GM21367 (cell line): ENCODE measurements around the gene TCF4.

Experiments
- ATAC-seq: cut with Tn5 transposase; IDR thresholded peaks from one replicate; pipeline ENCODE4 v1.9.1; 2021; ENCODE audit not compliant: unreplicated experiment

Gene TCF4

DNA sequence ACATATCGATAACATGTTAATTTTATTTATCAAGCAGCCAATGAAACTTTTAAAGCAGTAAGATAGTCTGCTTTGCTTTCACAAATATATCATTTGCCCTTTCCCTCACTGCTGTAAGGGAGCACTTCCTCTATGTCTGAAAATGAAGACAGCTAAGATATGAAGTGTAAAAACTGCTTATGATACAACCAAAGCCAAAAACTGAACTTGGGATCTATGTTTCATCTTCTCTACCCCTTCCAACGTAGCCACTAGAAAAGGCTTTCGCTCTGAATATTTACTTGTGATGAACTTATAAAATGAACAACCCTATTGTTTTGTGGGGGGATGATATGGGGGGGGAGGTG lies 140.3 kb downstream of the TCF4 start:
- ATAC-seq: no peak

DNA sequence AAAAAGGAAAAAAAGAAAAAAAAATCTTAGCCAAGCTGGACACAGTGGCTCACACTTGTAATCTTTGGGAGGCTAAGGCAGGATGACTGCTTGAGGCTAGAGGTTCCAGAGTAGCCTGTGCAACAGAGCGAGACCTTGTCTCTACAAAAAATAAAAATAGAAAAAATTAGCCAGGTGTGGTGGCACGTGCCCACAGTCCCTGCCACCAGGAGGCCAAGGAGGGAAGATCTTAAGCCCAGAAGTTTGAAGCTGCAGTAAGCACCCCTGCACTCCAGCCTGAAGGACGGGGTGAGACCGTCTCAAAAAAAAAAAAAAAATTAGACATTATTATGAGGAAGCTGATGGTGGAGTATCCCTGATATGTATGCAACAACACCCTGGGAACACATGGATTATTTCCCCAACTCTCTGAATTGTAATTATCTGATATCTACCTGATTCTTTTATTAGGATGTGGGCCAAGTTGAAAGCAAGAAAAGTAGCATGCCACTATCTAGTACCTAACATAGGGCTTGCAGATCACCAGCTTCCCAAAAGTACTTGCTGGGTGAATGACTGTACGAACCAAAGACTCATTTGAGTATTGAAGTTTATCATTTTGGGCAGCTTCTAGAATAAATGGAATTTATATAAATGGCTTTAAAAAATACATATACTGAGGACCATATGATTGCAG lies 140.9 kb downstream of the TCF4 start:
- no peak for ATAC-seq

DNA sequence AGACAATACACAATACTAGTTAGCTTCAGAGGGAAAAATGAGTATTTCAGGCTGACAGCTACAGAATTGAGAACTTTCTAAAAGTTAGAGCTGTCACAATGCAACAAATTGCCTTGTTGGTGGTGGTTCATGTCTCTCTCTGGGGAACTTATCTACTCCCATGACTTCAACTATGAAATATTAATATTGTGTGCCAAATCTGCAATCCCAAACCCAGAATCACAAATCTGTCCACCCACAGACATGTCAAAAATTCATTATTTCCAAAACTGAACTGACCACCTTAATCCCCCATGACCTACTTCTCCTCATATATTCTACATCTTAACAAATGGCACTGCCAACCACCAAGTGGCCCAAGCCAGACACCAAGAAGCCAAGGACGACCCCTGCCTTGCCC lies 143.5 kb downstream of the TCF4 start:
- ATAC-seq: no peak

DNA sequence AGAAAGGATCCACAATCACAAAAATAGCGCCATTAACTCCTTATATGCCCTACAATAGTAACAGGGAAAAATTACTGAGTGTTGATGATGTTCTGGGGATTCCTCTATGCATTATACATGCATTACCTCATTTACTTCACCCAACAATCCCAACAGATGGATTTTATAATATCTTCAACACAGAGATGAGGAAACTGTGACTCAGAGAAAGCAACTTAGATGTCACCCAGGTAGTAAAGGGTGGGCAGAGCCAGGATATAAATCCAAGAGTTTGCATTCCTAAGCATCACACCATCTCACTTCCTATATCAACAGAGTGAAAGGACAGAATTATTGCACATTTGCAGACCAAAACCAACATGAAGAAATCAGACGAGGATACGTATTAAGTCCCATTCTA lies 144.2 kb downstream of the TCF4 start:
- no peak for ATAC-seq

DNA sequence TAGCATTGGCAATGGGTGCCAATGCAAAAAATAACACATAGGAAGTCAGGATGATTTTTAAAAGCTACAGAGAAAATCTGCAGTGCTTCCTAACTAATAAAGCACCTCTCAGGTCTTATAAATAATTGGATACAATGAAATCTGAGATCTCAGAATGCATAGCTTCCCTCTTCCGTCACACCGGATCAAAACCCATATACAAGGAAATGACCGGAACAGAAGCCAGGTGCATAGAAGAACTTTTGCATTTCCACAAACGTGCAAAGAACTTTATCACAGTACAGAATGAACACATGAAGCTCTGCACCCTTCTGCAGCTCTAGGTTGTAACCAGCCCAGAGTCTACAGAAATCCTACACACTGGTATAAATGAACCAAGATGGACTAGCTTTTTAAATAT lies 145.4 kb downstream of the TCF4 start:
- ATAC-seq: no peak

DNA sequence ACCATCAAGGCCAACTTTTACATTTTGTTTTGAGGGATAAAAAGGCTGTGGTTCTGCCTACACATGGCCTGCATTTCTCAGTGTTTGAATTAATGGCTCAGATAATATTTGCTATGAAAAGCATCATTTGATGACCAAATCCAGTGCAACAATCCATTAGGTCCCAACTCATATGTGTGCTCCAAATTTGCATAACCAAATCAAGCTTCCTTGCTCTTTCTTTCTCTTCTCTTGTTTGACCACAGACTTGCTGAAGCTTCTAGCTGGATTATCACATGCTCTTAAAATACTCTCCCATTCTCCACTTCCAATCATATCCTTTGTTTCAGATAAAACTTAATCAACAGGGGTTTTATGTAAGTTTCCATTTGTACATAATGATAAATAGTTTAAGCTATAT lies 147.0 kb downstream of the TCF4 start:
- no peak for ATAC-seq

DNA sequence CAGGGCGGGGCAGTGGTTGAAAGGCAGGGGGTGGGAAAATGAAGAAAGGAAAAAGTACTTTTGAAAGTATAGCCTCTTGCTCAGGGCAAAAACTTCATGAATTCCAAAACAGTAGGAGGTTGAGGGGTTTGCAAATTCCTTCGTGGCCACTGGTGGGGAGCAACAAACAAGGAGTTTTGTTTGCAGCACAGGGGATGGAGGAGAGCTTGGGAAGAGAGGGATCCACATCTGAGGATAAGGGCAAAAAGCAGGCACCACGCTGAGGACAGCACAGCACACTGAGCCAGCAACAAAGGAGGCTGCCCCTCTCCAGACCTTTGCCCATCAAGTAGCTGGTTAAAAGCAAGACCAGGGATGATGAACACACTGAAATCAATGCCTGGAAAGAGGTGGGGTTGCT lies 148.9 kb downstream of the TCF4 start:
- no peak for ATAC-seq

DNA sequence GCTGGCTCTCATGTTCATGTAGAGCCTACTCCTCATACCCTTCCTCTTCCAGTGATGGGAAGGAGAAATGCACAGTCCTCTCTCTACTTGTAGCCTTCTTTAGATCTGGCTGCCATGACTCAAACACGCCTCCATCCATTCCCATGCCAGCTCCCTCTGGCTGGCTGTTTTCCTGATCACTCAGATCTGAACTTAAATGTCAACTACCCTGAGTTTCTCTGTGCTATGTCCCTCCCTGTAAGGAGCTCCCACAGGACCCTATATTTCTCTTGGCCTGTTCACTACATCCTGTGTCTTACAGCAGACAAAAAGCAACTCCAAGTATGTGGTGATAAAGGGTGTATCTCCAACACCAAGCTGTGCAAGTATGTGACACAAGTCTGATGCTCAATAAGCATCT lies 152.4 kb downstream of the TCF4 start:
- ATAC-seq: no peak

DNA sequence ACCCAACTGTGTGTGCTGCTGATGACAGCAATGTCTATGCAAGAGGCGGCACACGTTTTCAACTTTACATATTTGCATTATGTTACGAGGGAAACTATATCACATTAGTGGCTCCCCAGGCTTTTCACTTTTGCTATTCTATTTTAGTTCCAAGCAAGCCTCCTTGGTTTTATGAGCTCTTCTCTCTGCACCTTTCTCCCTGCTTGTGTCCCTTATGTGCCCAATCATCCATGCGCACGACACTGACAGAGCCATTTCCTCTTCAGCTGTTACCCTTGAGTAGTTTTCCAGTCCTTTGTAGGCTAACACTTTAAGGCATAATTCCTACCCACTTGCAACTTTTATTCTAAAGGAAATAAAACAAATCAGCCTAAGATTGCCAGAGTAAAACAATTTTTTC lies 154.3 kb downstream of the TCF4 start:
- ATAC-seq: no peak

DNA sequence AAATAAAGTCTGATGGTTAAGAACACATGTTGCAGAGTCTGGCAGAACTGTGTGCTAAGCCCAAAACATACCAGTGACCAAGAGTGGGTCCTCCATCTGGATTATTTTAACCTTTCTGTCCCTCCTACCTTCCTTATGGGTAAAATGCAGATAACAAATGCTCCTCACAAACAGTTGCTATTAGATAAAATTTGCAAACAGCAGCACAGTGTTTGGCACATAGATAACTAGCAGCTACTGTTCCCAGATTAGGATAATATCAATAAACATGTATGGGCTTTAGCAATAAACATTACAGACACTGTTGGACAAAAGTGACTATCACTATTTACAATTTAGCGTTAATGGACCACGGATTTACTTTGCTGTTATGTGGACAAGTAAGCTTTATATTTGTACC lies 154.9 kb downstream of the TCF4 start:
- no peak for ATAC-seq

DNA sequence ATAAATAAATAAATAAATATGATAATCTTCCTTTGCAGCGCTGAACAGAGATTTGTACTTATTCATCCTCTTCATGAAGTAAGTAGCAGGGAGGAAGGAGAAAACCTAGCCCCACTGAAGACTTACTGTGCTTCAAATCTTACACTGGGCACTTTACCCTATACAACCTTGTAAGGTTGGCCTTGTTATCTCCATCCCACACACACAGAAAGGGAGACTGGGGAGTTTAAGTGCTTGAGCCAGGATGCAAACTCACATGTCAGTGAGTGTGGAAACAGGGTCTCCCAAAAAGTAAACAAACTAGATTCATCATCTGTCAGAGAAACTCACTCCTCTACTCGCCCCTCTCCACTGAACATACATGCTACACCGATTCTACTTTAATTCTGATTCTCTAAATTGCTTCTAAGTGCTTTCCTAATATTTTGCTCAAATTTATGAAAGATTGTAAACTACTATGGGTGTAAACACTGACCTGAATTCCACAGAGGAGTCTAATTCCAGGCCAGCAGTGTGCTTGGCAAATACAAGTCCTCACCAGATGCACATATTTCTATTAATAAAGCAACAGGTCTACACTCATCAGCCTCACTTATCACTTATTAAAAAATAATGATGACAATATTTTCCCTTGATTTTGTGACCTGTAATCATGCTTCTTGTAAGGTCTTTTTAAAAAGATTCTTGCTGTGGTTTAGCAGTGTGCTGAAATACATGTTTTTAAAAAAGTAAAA lies 155.5 kb downstream of the TCF4 start:
- no peak for ATAC-seq

DNA sequence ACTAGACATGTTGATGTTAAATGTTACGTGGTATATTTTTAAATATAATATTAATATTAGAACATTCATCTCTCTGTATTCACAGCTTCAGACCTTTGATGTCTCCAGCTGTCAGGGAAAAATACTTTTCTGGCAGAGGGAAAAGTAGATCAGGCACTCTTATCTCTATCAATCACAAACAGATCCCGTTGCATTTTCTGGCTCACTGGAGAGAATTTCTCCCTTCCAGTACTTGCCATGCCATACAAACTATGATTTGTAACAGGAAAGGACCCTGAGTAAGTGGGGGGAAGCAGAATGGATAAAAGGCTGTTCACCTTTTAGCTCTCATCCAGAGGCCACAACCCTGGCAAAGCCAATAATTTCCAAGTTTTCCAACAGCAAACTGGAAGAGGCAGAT lies 158.0 kb downstream of the TCF4 start:
- no peak for ATAC-seq

DNA sequence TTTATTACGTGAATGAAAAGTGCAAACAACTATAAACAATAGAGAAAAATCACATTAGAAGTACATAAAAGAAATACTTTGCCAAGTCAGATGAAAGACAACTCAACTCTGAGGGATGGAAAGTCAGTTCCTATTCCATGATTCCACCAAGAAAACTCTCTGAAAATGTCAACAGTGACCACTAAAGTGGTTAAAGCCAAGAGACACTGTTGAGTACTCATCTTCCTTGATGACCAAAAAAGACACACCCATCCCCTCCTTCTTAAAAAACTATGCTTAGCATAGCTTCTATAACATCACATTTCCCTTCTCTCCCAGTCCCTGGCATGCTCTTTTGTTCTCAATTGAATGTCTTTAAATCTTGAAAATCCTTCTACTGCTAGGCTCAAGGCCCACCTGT lies 160.0 kb downstream of the TCF4 start:
- ATAC-seq: no peak

DNA sequence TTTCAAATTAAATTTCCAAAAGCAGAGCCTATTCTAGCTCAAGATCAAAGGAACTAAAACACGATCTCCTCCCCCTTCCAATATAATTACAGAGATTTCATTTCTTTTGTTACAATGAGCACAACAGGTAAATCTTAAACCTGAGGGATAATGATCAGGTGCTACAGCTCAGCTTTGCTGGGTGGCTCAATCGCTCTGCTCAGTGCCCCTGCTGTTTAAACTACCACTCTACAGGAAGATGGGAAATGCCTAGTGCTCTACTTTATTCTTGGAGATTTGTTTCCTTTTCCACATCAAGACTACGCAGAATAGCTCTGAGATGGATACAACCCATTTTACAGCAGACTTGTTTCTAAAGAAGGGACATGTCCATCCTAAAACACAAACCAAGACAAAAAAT lies 162.3 kb downstream of the TCF4 start:
- no peak for ATAC-seq

DNA sequence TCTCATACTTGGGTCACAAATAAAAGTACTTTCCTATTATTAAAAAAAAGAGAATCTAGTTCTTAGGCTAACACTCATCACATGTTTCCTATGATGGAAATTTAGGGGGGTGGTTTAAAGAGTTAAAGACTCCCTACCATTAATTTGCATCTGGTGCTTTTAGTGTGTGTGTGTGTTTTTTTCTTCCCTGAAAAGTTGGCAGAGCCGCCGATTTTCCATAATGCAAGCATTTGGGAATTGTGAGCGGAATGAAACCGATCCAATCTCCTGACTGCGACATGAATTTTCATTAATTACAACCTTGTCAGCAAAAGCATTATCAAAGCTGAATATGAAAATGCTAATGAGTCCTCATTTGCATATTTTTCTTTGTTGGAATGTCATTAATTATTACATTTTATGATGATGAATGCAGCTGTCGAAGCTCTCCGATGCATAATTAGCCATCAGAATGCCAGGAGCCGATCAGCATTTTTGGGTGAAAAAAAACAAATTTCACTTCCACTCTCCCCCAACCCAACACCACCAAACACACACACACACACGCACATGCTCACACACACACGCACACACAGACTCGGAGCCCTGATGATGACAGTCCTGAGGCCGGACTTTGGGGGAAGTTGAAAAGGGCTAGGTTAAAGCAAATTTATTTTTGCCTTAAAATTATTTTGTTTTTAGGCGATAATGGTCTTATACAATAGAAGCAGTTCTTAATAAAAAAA lies 165.4 kb downstream of the TCF4 start:
- no peak for ATAC-seq

DNA sequence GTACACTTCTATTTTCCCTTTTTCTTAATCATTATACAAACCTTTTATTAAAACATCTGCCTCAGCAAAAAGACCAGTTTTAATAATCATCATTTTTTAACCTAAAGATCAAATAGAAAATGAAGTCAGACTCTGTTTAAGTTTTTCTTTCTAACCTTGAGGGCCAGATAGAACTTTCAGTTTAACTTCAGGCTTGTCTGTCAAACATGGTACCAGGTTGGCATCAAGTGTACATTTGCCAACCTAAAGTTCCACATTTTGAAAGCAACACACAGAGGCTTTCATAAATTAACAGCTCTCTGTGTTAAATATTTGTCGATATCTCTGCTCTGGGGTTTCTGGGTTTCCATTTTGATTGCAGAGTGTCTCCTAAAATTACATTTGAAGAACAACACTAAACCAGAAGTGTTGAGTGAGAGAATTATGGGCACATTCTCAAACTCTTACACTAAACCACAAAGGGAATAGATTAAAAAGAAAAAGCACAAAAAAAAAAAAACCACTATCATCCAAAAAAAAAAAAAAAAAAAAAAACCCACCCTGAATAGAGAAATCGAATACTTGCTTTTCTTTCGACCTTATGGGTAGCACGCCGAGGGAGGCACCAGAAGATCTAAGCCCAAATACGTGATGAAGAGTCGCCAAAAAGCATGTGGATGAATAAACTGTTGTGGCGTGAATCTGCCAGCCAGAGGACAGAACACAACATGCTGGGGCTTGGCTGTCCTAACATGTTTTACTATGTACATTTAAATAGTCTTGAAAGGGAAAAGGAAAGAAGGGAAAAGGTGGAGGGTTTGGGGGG lies 166.2 kb downstream of the TCF4 start:
- no peak for ATAC-seq

DNA sequence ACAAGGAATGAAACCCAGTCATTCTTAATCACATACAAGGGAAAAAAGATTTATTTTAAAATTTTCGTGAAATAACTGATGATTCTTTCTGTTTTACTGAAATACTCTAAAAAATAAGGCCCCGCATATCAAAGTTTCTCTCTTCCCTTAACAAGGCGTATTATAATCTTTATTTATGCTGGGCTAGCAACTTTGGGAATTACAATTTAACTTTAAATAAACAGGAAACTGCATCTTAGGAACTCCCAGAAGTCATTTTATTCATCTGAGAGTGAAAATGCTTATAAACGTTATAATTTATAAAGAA lies 166.7 kb downstream of the TCF4 start:
- ATAC-seq: no peak

DNA sequence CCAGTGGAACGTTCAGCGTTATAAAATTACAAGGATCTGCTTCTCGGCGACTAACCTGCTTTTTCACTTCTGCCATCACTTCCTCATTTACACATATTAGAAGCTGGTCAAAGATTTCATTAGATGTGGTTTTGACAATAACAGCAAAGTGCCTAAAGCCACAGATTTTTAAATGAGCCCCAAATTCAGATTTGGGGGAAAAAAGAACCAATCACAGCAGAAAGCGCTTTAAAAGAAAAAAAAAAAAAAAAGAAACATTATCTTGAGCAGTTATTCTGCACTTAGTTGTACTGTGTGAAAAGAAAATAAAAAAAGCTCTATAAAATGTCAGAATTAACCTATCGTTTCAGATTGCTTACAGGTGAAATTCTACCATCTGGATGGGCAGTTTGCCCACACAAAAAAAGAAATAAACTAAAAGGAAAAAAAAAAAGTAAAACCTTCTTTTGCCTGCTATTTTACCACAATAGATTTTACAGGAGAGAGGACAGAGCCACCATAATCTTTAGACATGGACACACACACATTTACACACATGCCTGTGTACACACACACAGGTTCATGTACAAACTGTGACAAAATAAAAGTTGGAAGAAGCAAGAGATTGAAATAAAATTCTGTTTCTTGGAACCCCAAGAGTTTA lies 167.2 kb downstream of the TCF4 start:
- ATAC-seq: peak; percentile 54

DNA sequence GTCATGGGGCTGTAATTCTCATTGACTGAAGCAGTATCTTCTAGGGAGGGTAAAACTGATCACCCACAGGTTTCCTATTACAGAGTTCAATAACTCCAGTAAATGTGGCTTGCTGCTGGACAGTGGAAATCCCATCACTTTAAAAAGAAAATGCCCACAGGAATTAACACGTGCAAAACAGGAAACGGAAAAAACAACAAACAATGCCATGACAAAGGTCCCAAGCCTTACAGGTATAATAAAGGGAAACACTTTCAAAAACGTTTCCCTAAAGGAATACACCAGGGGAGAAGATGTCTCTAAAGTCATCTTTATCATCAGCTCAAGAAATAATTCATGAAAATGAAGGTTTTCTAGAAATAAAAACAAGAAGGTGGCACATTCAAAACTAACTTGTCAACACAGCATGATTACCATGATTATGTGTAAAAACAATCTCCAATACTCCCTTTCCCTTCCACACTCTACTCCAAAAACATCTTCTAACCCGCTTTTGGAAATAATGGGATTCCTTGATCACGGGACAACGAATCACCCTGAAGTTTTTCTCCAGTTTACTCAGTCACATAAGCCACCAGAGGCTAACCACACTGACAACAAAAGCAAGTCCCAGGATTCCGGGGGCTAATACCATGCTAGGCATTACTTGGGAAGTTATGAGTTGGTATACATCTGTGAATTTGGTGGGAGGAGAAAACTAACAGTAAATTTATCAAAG lies 167.9 kb downstream of the TCF4 start:
- no peak for ATAC-seq

DNA sequence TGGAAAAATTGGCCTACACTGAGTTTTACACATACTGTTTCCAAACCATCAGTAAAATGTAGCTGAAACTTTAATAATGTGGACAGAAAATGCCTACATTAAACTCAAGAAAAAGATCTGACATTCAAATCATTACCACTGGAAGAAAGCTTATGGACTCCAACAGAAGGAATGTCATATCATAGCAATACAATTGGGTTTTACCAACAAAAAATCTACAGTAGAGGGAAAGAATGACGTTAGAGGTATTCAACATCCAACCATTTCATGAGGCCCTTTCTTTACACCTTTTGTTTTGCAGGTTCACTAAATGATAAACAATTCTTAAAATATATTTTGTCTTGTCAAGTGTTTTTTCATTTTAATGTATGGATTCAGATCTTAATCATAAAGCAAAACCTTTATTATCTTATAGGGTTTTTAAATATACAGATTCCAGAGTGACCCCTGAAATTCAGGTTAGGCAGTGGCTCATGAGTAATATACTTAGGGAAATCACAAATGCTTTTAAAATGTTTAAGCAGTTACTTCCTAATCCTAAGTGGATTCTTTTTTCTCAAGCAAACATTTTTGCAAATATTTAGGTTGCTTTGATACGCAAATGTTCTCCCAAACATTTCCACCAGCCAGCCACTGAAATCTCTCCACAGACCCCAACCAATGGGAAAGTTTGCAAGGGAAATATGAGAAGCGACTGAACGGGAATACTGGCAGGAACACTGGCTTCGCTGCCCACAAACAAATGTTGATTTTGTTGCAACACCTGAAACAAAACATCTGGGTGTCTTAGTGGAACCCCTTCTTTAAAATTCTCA lies 168.7 kb downstream of the TCF4 start:
- no peak for ATAC-seq
